ENCODE results near the gene TMEM245. TPM values are rescaled to one million over a fixed set of nuclear protein-coding genes. Genes with fewer than 3 reads are reported as not detected.

Gene TMEM245
- total RNA-seq, 1 experiment from 2014 or later, result 110 TPM

GRCh38 chr9:109113254-109113653, 6.5 kb downstream of the TMEM245 start:
- Mint-ChIP-seq H3K4me1 (ENCODE audit: low read depth, unreplicated experiment) (peaks cover 54% of the 10 kb centered on the region), H3K27ac (ENCODE audit: unreplicated experiment) (peak overlapping the region; percentile 37), H3K27me3 (ENCODE audit: insufficient read depth, unreplicated experiment) (no peaks in the 10 kb centered on the region), H3K9me3 (ENCODE audit: unreplicated experiment) (no peaks in the 10 kb centered on the region), H3K4me3 (ENCODE audit: unreplicated experiment) (no peak overlapping the region), H3K36me3 (ENCODE audit: insufficient read depth, unreplicated experiment) (peaks cover 41% of the 10 kb centered on the region)
- no peak for DNase-seq
- BruUV-seq (replicated peaks), result no TSS peak
- CTCF ChIA-PET, result no interaction called here
- TF ChIP-seq, protein P1, sequence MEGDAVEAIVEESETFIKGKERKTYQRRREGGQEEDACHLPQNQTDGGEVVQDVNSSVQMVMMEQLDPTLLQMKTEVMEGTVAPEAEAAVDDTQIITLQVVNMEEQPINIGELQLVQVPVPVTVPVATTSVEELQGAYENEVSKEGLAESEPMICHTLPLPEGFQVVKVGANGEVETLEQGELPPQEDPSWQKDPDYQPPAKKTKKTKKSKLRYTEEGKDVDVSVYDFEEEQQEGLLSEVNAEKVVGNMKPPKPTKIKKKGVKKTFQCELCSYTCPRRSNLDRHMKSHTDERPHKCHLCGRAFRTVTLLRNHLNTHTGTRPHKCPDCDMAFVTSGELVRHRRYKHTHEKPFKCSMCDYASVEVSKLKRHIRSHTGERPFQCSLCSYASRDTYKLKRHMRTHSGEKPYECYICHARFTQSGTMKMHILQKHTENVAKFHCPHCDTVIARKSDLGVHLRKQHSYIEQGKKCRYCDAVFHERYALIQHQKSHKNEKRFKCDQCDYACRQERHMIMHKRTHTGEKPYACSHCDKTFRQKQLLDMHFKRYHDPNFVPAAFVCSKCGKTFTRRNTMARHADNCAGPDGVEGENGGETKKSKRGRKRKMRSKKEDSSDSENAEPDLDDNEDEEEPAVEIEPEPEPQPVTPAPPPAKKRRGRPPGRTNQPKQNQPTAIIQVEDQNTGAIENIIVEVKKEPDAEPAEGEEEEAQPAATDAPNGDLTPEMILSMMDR (IDR thresholded peaks at IDR 0.05; ENCODE audit: insufficient read depth in 1 of 2, low read depth in 1 of 2, low read length in 1 of 2, severe bottlenecking in 1 of 2, unreplicated experiment in 1 of 2), result no peak
- Histone ChIP-seq H3K4me1 (peaks cover 55% of the 10 kb centered on the region), H3K4me3 (ENCODE audit: low read depth, low read length) (no peak overlapping the region), H3K27me3 (replicated peaks; ENCODE audit: control insufficient read depth, insufficient read depth, low read length) (no peaks in the 10 kb centered on the region), H3K36me3 (ENCODE audit: control insufficient read depth, insufficient read depth, low read length) (no peaks in the 10 kb centered on the region), H3K9me3 (no peaks in the 10 kb centered on the region)
- intact Hi-C loops (cut with micrococcal nuclease; ENCODE audit: unreplicated experiment), result no loop called here
- POLR2A ChIA-PET, result no interaction called here

GRCh38 chr9:109110329-109111021, 9.3 kb downstream of the TMEM245 start:
- H3K36me3 ChIP-seq (ENCODE audit: control insufficient read depth, insufficient read depth, low read length), result no peaks in the 10 kb centered on the region
- Mint-ChIP-seq H3K27me3 (ENCODE audit: insufficient read depth, unreplicated experiment) (no peaks in the 10 kb centered on the region), H3K27ac (ENCODE audit: unreplicated experiment) (peak overlapping the region; percentile 46), H3K9me3 (ENCODE audit: unreplicated experiment) (no peaks in the 10 kb centered on the region), H3K4me1 (ENCODE audit: low read depth, unreplicated experiment) (peaks cover 56% of the 10 kb centered on the region), H3K36me3 (ENCODE audit: insufficient read depth, unreplicated experiment) (peaks cover 37% of the 10 kb centered on the region), H3K4me3 (ENCODE audit: unreplicated experiment) (peak overlapping the region; percentile 10)
- TF ChIP-seq, protein P1 (IDR thresholded peaks at IDR 0.05; ENCODE audit: insufficient read depth in 1 of 2, low read depth in 1 of 2, low read length in 1 of 2, severe bottlenecking in 1 of 2, unreplicated experiment in 1 of 2), result no peak
- H3K27me3 ChIP-seq (replicated peaks; ENCODE audit: control insufficient read depth, insufficient read depth, low read length), result no peaks in the 10 kb centered on the region
- intact Hi-C loops (cut with micrococcal nuclease; ENCODE audit: unreplicated experiment), result no loop called here
- no peak for DNase-seq
- BruUV-seq (replicated peaks), result no TSS peak
- H3K4me1 ChIP-seq, result peaks cover 70% of the 10 kb centered on the region
- no peak overlapping the region for H3K4me3 ChIP-seq (ENCODE audit: low read depth, low read length)
- ChIA-PET POLR2A (no interaction called here), CTCF (no interaction called here)
- no peaks in the 10 kb centered on the region for H3K9me3 ChIP-seq

GRCh38 chr9:109109967-109110328, 9.8 kb downstream of the TMEM245 start:
- Mint-ChIP-seq H3K36me3 (ENCODE audit: insufficient read depth, unreplicated experiment) (peaks cover 41% of the 10 kb centered on the region), H3K4me3 (ENCODE audit: unreplicated experiment) (peak overlapping the region; percentile 10), H3K9me3 (ENCODE audit: unreplicated experiment) (no peaks in the 10 kb centered on the region), H3K4me1 (ENCODE audit: low read depth, unreplicated experiment) (peaks cover 54% of the 10 kb centered on the region), H3K27ac (ENCODE audit: unreplicated experiment) (peak overlapping the region; percentile 46), H3K27me3 (ENCODE audit: insufficient read depth, unreplicated experiment) (no peaks in the 10 kb centered on the region)
- ChIA-PET POLR2A (interaction anchor here (1.1 kb wide), 1 partner anchor 30 kb away, joined by 3 read pairs; no protein-coding TSS in a partner anchor), CTCF (no interaction called here)
- intact Hi-C loops (cut with micrococcal nuclease; ENCODE audit: unreplicated experiment), result no loop called here
- H3K4me1 ChIP-seq, result peaks cover 70% of the 10 kb centered on the region
- TF ChIP-seq, protein P1 (IDR thresholded peaks at IDR 0.05; ENCODE audit: insufficient read depth in 1 of 2, low read depth in 1 of 2, low read length in 1 of 2, severe bottlenecking in 1 of 2, unreplicated experiment in 1 of 2), result no peak
- H3K36me3 ChIP-seq (ENCODE audit: control insufficient read depth, insufficient read depth, low read length), result no peaks in the 10 kb centered on the region
- no peaks in the 10 kb centered on the region for H3K27me3 ChIP-seq (replicated peaks; ENCODE audit: control insufficient read depth, insufficient read depth, low read length)
- no peak overlapping the region for H3K4me3 ChIP-seq (ENCODE audit: low read depth, low read length)
- no peak for DNase-seq
- no TSS peak for BruUV-seq (replicated peaks)
- no peaks in the 10 kb centered on the region for H3K9me3 ChIP-seq
